ENCODE measurements around the gene CLSTN2.

CLSTN2 gene

DNA sequence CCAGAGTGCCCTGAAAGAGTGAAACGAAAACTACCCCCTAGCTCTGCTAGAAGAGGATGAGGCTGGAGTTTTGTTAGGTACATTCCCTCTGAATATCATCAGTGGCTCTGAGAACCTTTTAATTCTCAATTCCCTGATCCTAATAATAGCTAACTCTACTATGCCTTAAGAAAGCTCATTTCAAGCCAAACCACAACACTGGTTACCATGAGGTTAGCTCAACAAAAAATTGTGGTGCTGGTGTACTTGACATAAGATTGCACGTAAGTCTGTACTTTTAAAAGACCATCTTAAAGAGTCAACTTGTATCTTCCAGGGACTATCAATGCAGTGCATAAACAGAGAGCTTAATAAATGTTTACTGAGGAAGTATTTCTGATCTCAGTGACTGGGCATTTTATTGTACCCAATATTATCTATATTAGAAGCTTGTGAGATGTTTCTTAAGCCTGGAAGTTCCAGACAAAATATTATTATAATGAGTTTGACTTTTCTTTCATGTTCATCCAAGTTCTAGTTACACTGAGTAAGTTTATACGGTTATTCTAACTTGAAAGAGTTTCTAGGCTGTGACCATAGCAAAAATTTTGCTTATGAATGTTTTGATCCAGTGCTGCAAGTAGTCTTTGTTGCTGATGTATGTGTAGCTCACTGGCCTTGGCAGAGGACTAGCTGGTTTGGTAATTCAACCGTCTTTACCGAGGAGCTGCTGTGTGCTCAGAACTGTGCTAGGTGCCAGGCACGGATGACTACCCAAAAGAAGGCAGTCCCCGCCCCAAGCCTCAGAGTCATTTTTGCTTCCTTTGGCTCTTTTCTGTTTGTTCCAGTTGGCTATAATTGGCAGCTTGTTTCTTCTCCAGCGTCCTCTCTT lies 408.5 kb downstream of the CLSTN2 start:
- Histone ChIP-seq H3K27ac (ENCODE audit: low read length) (no peak overlapping the region), H2AFZ (ENCODE audit: low read length) (no peak overlapping the region), H3K9ac (ENCODE audit: low read length) (no peak overlapping the region), H3K4me2 (ENCODE audit: low read depth, low read length) (no peak overlapping the region), H3K4me3 (ENCODE audit: low read length) (no peak overlapping the region), H3K9me2 (replicated peaks; ENCODE audit: insufficient read depth, low read length) (no peaks in the 10 kb centered on the region), H3K79me2 (ENCODE audit: low read length) (no peaks in the 10 kb centered on the region), H3K27me3 (replicated peaks; ENCODE audit: insufficient read depth, low read length) (no peaks in the 10 kb centered on the region), H3K9me3 (replicated peaks; ENCODE audit: insufficient read depth, low read length) (no peaks in the 10 kb centered on the region), H3K36me3 (replicated peaks; ENCODE audit: insufficient read depth, low read length) (no peaks in the 10 kb centered on the region), H3F3A (ENCODE audit: insufficient read depth, low read length) (no peaks in the 10 kb centered on the region), H3K4me1 (ENCODE audit: low read length) (no peaks in the 10 kb centered on the region), H4K20me1 (ENCODE audit: insufficient read depth, low read length) (no peaks in the 10 kb centered on the region)
- no peak for DNase-seq
- TF ChIP-seq EZH2 (optimal IDR thresholded peaks at IDR 0.05; ENCODE audit: low read depth, low read length) (no peak), EZH2phosphoT487 (IDR thresholded peaks at IDR 0.05; ENCODE audit: low read length) (no peak)
- TF ChIP-seq, protein P1, sequence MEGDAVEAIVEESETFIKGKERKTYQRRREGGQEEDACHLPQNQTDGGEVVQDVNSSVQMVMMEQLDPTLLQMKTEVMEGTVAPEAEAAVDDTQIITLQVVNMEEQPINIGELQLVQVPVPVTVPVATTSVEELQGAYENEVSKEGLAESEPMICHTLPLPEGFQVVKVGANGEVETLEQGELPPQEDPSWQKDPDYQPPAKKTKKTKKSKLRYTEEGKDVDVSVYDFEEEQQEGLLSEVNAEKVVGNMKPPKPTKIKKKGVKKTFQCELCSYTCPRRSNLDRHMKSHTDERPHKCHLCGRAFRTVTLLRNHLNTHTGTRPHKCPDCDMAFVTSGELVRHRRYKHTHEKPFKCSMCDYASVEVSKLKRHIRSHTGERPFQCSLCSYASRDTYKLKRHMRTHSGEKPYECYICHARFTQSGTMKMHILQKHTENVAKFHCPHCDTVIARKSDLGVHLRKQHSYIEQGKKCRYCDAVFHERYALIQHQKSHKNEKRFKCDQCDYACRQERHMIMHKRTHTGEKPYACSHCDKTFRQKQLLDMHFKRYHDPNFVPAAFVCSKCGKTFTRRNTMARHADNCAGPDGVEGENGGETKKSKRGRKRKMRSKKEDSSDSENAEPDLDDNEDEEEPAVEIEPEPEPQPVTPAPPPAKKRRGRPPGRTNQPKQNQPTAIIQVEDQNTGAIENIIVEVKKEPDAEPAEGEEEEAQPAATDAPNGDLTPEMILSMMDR (IDR thresholded peaks at IDR 0.05; ENCODE audit: low read length), result no peak

DNA sequence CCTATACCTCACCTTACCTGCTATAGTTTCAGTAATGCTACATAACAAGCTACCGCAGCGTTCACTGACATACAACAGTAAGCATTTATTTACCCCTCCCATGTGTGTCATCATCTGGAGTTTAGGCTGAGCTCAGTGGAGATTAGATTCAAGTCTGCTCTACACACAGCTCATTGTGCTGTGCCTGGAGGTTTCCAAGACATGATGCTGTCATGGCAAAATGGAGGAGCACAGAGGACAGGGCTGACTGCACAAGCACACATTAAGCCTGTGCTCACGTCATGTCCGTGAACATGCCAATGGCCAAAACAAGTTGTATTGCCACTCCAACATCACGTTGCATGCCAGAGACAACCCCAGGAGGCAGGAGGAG lies 409.1 kb downstream of the CLSTN2 start:
- Histone ChIP-seq H3K9me3 (replicated peaks; ENCODE audit: insufficient read depth, low read length) (no peaks in the 10 kb centered on the region), H3K79me2 (ENCODE audit: low read length) (no peaks in the 10 kb centered on the region), H3K4me3 (ENCODE audit: low read length) (no peak overlapping the region), H3K27ac (ENCODE audit: low read length) (no peak overlapping the region), H3F3A (ENCODE audit: insufficient read depth, low read length) (no peaks in the 10 kb centered on the region), H4K20me1 (ENCODE audit: insufficient read depth, low read length) (no peaks in the 10 kb centered on the region), H3K4me2 (ENCODE audit: low read depth, low read length) (no peak overlapping the region), H3K9me2 (replicated peaks; ENCODE audit: insufficient read depth, low read length) (no peaks in the 10 kb centered on the region), H3K9ac (ENCODE audit: low read length) (no peak overlapping the region), H3K36me3 (replicated peaks; ENCODE audit: insufficient read depth, low read length) (no peaks in the 10 kb centered on the region), H2AFZ (ENCODE audit: low read length) (no peak overlapping the region), H3K4me1 (ENCODE audit: low read length) (no peaks in the 10 kb centered on the region), H3K27me3 (replicated peaks; ENCODE audit: insufficient read depth, low read length) (no peaks in the 10 kb centered on the region)
- TF ChIP-seq EZH2phosphoT487 (IDR thresholded peaks at IDR 0.05; ENCODE audit: low read length), result no peak
- no peak for DNase-seq

DNA sequence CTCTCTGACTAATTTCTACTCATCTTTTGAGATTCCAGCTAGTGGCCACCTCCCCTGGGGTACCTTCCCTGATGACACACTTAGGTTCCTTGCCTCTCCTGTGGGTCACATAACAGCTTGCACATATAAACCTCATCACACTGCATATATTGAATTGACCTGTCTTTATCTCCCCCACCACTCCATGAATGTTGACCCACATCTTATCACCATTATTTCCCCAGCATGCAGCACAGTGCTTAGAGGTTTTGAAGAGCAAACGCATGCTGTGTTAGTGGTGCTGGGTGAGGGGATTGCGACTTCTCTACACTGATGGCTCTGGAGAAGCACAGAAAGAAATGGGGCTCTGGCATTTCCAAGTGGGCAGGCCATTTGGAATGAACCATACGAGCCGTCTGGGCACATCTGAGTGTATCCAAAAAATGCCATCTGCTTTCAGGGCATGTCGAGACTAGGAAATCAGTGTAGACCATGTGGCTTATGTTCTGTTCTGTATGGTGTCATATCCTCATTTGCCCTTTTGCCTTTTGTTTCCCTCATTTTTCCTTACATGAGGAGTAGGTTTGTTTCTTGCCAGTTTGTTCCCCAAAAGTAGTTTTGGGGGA lies 409.7 kb downstream of the CLSTN2 start:
- no peak for DNase-seq
- no peaks in the 10 kb centered on the region for H3F3A ChIP-seq (ENCODE audit: insufficient read depth, low read length)
- no peaks in the 10 kb centered on the region for H3K9me3 ChIP-seq (replicated peaks; ENCODE audit: insufficient read depth, low read length)
- no peak overlapping the region for H3K4me2 ChIP-seq (ENCODE audit: low read depth, low read length)
- no peak overlapping the region for H2AFZ ChIP-seq (ENCODE audit: low read length)
- H3K27ac ChIP-seq (ENCODE audit: low read length), result no peak overlapping the region
- no peak overlapping the region for H3K9ac ChIP-seq (ENCODE audit: low read length)
- H3K9me2 ChIP-seq (replicated peaks; ENCODE audit: insufficient read depth, low read length), result no peaks in the 10 kb centered on the region
- H3K27me3 ChIP-seq (replicated peaks; ENCODE audit: insufficient read depth, low read length), result no peaks in the 10 kb centered on the region
- TF ChIP-seq EZH2phosphoT487 (IDR thresholded peaks at IDR 0.05; ENCODE audit: low read length) (no peak), EZH2 (optimal IDR thresholded peaks at IDR 0.05; ENCODE audit: low read depth, low read length) (no peak)
- TF ChIP-seq, protein P1 (IDR thresholded peaks at IDR 0.05; ENCODE audit: low read length), result no peak
- no peaks in the 10 kb centered on the region for H3K36me3 ChIP-seq (replicated peaks; ENCODE audit: insufficient read depth, low read length)
- H3K4me3 ChIP-seq (ENCODE audit: low read length), result no peak overlapping the region
- no peaks in the 10 kb centered on the region for H3K4me1 ChIP-seq (ENCODE audit: low read length)
- no peaks in the 10 kb centered on the region for H3K79me2 ChIP-seq (ENCODE audit: low read length)
- H4K20me1 ChIP-seq (ENCODE audit: insufficient read depth, low read length), result no peaks in the 10 kb centered on the region

DNA sequence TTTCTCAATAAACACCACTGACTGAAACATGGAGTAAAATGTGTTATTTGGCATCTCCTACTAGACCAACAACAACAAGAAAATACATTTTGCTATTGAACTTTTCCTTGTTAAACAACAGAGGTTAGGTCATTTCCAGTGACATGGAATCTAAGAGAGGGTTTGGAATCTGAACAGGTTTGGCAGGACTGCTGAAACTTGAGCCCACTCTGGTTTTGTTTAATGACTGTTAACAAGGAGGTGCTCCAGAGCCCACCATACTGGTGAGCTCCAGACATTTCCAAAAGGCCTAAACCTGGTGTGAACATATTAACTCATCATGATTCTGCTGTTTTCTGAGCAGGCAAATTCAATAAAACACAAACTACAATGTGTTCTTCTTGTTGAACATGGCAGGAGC lies 412.2 kb downstream of the CLSTN2 start:
- Histone ChIP-seq H3K36me3 (replicated peaks; ENCODE audit: insufficient read depth, low read length) (no peaks in the 10 kb centered on the region), H3K27ac (ENCODE audit: low read length) (no peak overlapping the region), H2AFZ (ENCODE audit: low read length) (no peak overlapping the region), H3K9ac (ENCODE audit: low read length) (no peak overlapping the region), H3K9me2 (replicated peaks; ENCODE audit: insufficient read depth, low read length) (no peaks in the 10 kb centered on the region), H3K4me2 (ENCODE audit: low read depth, low read length) (no peak overlapping the region), H3K27me3 (replicated peaks; ENCODE audit: insufficient read depth, low read length) (no peaks in the 10 kb centered on the region), H4K20me1 (ENCODE audit: insufficient read depth, low read length) (no peaks in the 10 kb centered on the region), H3K4me3 (ENCODE audit: low read length) (no peak overlapping the region), H3K9me3 (replicated peaks; ENCODE audit: insufficient read depth, low read length) (no peaks in the 10 kb centered on the region), H3K79me2 (ENCODE audit: low read length) (no peaks in the 10 kb centered on the region), H3K4me1 (ENCODE audit: low read length) (no peaks in the 10 kb centered on the region), H3F3A (ENCODE audit: insufficient read depth, low read length) (no peaks in the 10 kb centered on the region)
- DNase-seq, result no peak
- TF ChIP-seq, protein P1 (IDR thresholded peaks at IDR 0.05; ENCODE audit: low read length), result no peak
- TF ChIP-seq EZH2 (optimal IDR thresholded peaks at IDR 0.05; ENCODE audit: low read depth, low read length), result no peak
- no peak for TF ChIP-seq EZH2phosphoT487 (IDR thresholded peaks at IDR 0.05; ENCODE audit: low read length)

All from MM.1S (cell line).